ENCODE results near the gene ADAMTS8. TPM values are rescaled to one million over a fixed set of nuclear protein-coding genes. Genes with fewer than 3 reads are reported as not detected.

Gene ADAMTS8
- polyA plus RNA-seq, 2 donors, result 2.2 to 3.1 TPM

DNA sequence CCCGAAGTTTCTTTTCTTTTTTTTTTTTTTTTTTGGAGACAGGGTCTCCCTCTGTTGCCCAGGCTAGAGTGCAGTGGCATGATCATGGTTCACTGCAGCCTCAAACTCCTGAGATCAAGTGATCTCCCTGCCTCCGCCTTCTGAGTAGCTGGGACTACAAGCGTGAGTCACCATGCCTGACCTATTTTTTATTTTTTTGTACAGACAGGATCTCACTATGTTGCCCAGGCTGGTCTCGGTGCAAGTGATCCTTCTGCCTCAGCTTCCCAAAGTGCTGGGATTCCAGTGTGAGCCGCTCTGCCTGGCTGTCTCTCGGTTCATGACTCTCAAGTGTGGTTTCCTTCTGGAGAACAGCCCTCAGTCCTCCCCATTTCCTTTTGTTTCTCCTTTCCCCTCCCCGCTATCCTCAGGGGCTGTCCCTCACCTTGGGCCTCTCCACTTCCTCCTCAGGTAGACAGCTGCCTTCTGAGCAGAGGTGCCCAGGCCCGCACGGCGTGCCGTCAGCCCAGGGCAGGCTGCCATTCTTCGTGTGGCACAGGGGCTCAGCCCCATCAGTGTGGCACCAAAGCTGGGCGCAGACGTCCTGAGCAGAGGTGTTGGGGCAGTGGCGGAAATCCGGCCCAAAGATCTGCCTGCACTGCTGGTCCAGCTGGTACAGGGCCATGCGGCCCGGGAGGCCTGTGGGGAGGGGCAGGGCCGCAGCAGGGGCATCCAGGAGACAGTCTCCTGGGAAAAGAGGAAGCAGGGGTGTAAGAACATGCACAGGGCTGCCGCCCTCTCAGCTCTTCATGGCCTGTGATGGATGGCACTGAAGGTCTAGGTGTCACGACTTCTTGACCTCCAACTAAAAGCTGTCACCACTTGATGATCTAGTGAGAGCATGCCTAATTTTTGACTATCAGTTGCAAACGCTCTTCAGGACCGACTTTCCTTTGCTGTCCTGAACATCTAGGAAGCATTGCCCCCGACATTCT is 14.0 kb downstream of the ADAMTS8 start:
- Histone ChIP-seq H3K36me3 (ENCODE audit: control insufficient read depth in 2 of 2, insufficient read depth in 2 of 2, low read length in 1 of 2) (no peaks in the 10 kb centered on the region), H3K4me1 (ENCODE audit: control insufficient read depth in 2 of 2, insufficient read depth in 2 of 2, low read length in 1 of 2) (peaks cover 0 to 9% of the 10 kb centered on the region in 2 donors), H3K27ac (ENCODE audit: low read depth in 2 of 2, low read length in 1 of 2) (no peak overlapping the region), H3K9me3 (ENCODE audit: control insufficient read depth in 2 of 2, insufficient read depth in 1 of 2, low read depth in 1 of 2, low read length in 1 of 2) (no peaks in the 10 kb centered on the region), H3K4me3 (ENCODE audit: low read depth in 1 of 2, low read length in 2 of 2) (no peak overlapping the region), H3K27me3 (ENCODE audit: control insufficient read depth in 1 of 2, insufficient read depth in 2 of 2, low read length in 2 of 2) (no peaks in the 10 kb centered on the region)
- 50 to 53% methylated on average over 24 of the region's 24 CpGs for whole genome bisulfite sequencing, 2 donors

DNA sequence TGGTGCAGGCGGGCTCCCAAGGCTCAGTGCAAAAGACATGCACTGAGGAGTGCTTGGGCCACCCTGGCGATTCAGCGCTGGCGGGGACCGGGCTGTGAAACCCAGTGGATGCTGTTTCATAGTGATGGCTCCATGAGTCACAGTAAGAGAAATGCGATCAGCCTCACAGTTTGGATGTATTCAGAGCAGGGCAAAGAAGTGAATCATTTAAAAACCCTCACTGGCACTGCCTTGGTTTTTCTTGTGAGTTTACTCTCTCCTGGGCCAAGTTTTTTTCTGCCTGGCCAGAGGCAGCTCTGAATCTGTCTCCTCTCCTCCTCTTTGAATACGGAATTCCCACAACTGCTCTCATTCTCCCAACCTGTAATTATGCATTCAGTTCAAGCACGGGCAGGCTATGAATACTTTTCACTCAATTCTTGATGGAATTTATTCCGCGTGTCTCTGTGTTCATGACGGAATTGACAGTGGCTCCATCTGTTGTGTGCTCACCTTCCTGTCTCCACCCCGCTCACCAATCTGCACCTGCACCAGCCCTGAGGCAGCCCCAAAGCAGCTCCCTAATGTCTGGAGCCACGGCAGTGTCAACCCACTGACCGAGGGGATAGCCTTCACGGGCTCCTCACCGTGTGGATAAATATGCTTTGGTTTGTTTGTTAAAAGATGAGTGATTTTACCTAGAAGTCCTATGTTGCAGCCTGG is 14.9 kb downstream of the ADAMTS8 start:
- no peak overlapping the region for H3K4me3 ChIP-seq (ENCODE audit: low read depth in 1 of 2, low read length in 2 of 2)
- H3K36me3 ChIP-seq (ENCODE audit: control insufficient read depth in 2 of 2, insufficient read depth in 2 of 2, low read length in 1 of 2), result no peaks in the 10 kb centered on the region
- H3K9me3 ChIP-seq (ENCODE audit: control insufficient read depth in 2 of 2, insufficient read depth in 1 of 2, low read depth in 1 of 2, low read length in 1 of 2), result no peaks in the 10 kb centered on the region
- WGBS, 2 donors, result 48 to 62% methylated on average over 16 of the region's 16 CpGs
- peak overlapping the region in 1 of 2 donors; percentile 36 for H3K27ac ChIP-seq (ENCODE audit: low read depth in 2 of 2, low read length in 1 of 2)
- H3K4me1 ChIP-seq (ENCODE audit: control insufficient read depth in 2 of 2, insufficient read depth in 2 of 2, low read length in 1 of 2), result peaks cover 0 to 7% of the 10 kb centered on the region in 2 donors
- H3K27me3 ChIP-seq (ENCODE audit: control insufficient read depth in 1 of 2, insufficient read depth in 2 of 2, low read length in 2 of 2), result no peaks in the 10 kb centered on the region

GRCh38 chr11:130411223-130411622 is 17.2 kb downstream of the ADAMTS8 start:
- Histone ChIP-seq H3K9me3 (ENCODE audit: control insufficient read depth in 2 of 2, insufficient read depth in 1 of 2, low read depth in 1 of 2, low read length in 1 of 2) (no peaks in the 10 kb centered on the region), H3K36me3 (ENCODE audit: control insufficient read depth in 2 of 2, insufficient read depth in 2 of 2, low read length in 1 of 2) (no peaks in the 10 kb centered on the region), H3K4me3 (ENCODE audit: low read depth in 1 of 2, low read length in 2 of 2) (no peak overlapping the region), H3K27ac (ENCODE audit: low read depth in 2 of 2, low read length in 1 of 2) (no peak overlapping the region), H3K27me3 (ENCODE audit: control insufficient read depth in 1 of 2, insufficient read depth in 2 of 2, low read length in 2 of 2) (no peaks in the 10 kb centered on the region), H3K4me1 (ENCODE audit: control insufficient read depth in 2 of 2, insufficient read depth in 2 of 2, low read length in 1 of 2) (peaks cover 0 to 7% of the 10 kb centered on the region in 2 donors)
- WGBS, 2 donors, result 85 to 87% methylated on average over 11 of the region's 11 CpGs

GRCh38 chr11:130409594-130410388 is 18.6 kb downstream of the ADAMTS8 start:
- Histone ChIP-seq H3K4me1 (ENCODE audit: control insufficient read depth in 2 of 2, insufficient read depth in 2 of 2, low read length in 1 of 2) (peaks cover 0 to 7% of the 10 kb centered on the region in 2 donors), H3K9me3 (ENCODE audit: control insufficient read depth in 2 of 2, insufficient read depth in 1 of 2, low read depth in 1 of 2, low read length in 1 of 2) (no peaks in the 10 kb centered on the region), H3K36me3 (ENCODE audit: control insufficient read depth in 2 of 2, insufficient read depth in 2 of 2, low read length in 1 of 2) (no peaks in the 10 kb centered on the region), H3K27me3 (ENCODE audit: control insufficient read depth in 1 of 2, insufficient read depth in 2 of 2, low read length in 2 of 2) (no peaks in the 10 kb centered on the region), H3K4me3 (ENCODE audit: low read depth in 1 of 2, low read length in 2 of 2) (no peak overlapping the region), H3K27ac (ENCODE audit: low read depth in 2 of 2, low read length in 1 of 2) (no peak overlapping the region)
- WGBS, 2 donors, result 71 to 78% methylated on average over 7 of the region's 7 CpGs

DNA sequence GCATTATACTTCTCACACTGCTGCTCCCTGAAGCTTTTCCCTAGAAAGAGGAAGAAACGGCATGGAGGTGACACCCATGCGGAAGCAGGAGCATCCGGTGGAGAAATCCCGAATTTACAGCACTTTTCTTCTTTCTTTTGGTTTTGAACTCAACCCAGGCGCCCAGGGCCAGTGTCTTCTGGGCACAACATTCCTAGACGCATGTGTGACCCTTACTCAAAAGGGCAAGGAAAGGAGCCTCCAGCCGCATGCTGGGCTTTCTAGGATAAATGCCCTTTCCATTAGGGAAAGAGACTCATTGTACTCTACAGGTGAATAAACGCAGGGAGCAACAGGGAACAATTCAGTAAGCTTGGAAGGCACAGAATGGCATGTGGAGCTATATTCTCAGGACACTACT is 19.5 kb downstream of the ADAMTS8 start:
- no peak overlapping the region for H3K27ac ChIP-seq (ENCODE audit: low read depth in 2 of 2, low read length in 1 of 2)
- H3K27me3 ChIP-seq (ENCODE audit: control insufficient read depth in 1 of 2, insufficient read depth in 2 of 2, low read length in 2 of 2), result no peaks in the 10 kb centered on the region
- H3K4me3 ChIP-seq (ENCODE audit: low read depth in 1 of 2, low read length in 2 of 2), result no peak overlapping the region
- no peaks in the 10 kb centered on the region for H3K9me3 ChIP-seq (ENCODE audit: control insufficient read depth in 2 of 2, insufficient read depth in 1 of 2, low read depth in 1 of 2, low read length in 1 of 2)
- H3K4me1 ChIP-seq (ENCODE audit: control insufficient read depth in 2 of 2, insufficient read depth in 2 of 2, low read length in 1 of 2), result peaks cover 0 to 7% of the 10 kb centered on the region in 2 donors
- 86 to 88% methylated on average over 8 of the region's 8 CpGs for WGBS, 2 donors
- H3K36me3 ChIP-seq (ENCODE audit: control insufficient read depth in 2 of 2, insufficient read depth in 2 of 2, low read length in 1 of 2), result no peaks in the 10 kb centered on the region

- H3K36me3 ChIP-seq (ENCODE audit: control insufficient read depth in 2 of 2, insufficient read depth in 2 of 2, low read length in 1 of 2), result no peaks in the 10 kb centered on the region
- H3K9me3 ChIP-seq (ENCODE audit: control insufficient read depth in 2 of 2, insufficient read depth in 1 of 2, low read depth in 1 of 2, low read length in 1 of 2), result no peaks in the 10 kb centered on the region
- H3K4me1 ChIP-seq (ENCODE audit: control insufficient read depth in 2 of 2, insufficient read depth in 2 of 2, low read length in 1 of 2), result peaks cover 0 to 5% of the 10 kb centered on the region in 2 donors
- H3K4me3 ChIP-seq (ENCODE audit: low read depth in 1 of 2, low read length in 2 of 2), result no peak overlapping the region
- 79 to 85% methylated on average over 18 of the region's 18 CpGs for WGBS, 2 donors
- H3K27ac ChIP-seq (ENCODE audit: low read depth in 2 of 2, low read length in 1 of 2), result no peak overlapping the region
- H3K27me3 ChIP-seq (ENCODE audit: control insufficient read depth in 1 of 2, insufficient read depth in 2 of 2, low read length in 2 of 2), result no peaks in the 10 kb centered on the region
These were observed 20.0 kb downstream of the ADAMTS8 start for GRCh38 chr11:130408401-130408890.

DNA sequence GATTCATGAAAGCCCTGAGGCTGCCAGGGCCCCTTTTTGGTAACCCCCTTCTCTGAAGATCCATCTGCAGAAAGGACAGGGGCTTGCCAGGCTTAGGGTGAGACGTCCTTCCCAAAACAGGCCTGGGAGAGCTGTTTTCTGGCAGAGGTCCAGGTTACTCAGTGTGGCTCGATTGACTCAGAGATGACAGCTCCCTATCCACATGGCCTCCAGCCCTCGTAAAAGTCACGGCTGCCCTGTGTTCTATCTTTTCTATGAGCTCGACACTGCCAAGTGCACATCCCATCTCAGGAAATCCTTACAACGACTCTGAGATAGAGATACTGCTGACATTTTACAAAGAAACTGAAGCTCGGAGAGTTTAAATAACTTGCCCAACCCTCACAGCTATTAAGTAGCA is 20.4 kb downstream of the ADAMTS8 start:
- Histone ChIP-seq H3K4me3 (ENCODE audit: low read depth in 1 of 2, low read length in 2 of 2) (no peak overlapping the region), H3K27ac (ENCODE audit: low read depth in 2 of 2, low read length in 1 of 2) (no peak overlapping the region), H3K27me3 (ENCODE audit: control insufficient read depth in 1 of 2, insufficient read depth in 2 of 2, low read length in 2 of 2) (no peaks in the 10 kb centered on the region), H3K9me3 (ENCODE audit: control insufficient read depth in 2 of 2, insufficient read depth in 1 of 2, low read depth in 1 of 2, low read length in 1 of 2) (no peaks in the 10 kb centered on the region), H3K36me3 (ENCODE audit: control insufficient read depth in 2 of 2, insufficient read depth in 2 of 2, low read length in 1 of 2) (no peaks in the 10 kb centered on the region), H3K4me1 (ENCODE audit: control insufficient read depth in 2 of 2, insufficient read depth in 2 of 2, low read length in 1 of 2) (peaks cover 0 to under 1% of the 10 kb centered on the region in 2 donors)
- 39 to 47% methylated on average over 7 of the region's 7 CpGs for WGBS, 2 donors

DNA sequence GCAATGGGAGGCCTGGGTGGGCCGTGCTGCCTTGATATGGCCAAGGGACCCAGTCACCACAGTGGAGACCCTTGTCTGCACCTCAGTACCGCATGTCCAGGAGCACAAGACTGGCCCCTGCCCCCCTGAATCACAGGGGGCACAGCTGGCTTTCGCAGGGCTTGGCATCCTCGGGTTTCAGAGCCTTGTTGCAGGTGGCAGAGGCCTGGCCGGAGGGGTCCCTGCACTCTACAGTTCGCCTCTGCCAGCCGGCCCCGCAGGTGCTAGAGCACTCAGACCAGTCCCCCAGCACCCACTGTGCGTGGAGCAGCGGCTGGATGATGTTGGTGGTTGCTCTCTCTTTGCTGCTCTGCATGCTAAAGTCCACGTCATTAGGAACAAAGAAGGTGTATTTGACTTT is 23.0 kb downstream of the ADAMTS8 start:
- Histone ChIP-seq H3K27me3 (ENCODE audit: control insufficient read depth in 1 of 2, insufficient read depth in 2 of 2, low read length in 2 of 2) (no peaks in the 10 kb centered on the region), H3K27ac (ENCODE audit: low read depth in 2 of 2, low read length in 1 of 2) (no peak overlapping the region), H3K4me1 (ENCODE audit: control insufficient read depth in 2 of 2, insufficient read depth in 2 of 2, low read length in 1 of 2) (no peaks in the 10 kb centered on the region), H3K4me3 (ENCODE audit: low read depth in 1 of 2, low read length in 2 of 2) (no peak overlapping the region), H3K9me3 (ENCODE audit: control insufficient read depth in 2 of 2, insufficient read depth in 1 of 2, low read depth in 1 of 2, low read length in 1 of 2) (no peaks in the 10 kb centered on the region), H3K36me3 (ENCODE audit: control insufficient read depth in 2 of 2, insufficient read depth in 2 of 2, low read length in 1 of 2) (no peaks in the 10 kb centered on the region)
- WGBS, 2 donors, result 91 to 94% methylated on average over 11 of the region's 11 CpGs

DNA sequence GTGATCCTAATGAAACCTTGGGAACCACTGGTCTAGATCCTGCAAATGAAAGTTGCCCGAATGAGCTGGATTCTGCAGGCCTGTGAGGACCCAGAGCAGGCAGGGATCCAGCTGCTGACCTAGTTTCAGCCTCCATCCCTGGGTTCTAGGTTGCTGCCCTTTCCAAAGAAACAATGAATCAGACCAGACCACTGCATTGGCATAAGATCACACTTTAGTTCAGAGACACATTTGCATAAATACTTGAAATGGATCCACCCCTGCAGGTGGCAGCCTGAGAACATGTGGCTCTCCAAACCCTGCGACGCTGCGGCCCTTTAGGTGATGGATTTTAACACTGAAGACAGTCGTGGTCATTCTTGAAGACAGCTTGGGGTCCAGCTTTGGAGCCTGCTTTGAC is 23.7 kb downstream of the ADAMTS8 start:
- no peaks in the 10 kb centered on the region for H3K27me3 ChIP-seq (ENCODE audit: control insufficient read depth in 1 of 2, insufficient read depth in 2 of 2, low read length in 2 of 2)
- no peak overlapping the region for H3K27ac ChIP-seq (ENCODE audit: low read depth in 2 of 2, low read length in 1 of 2)
- no peaks in the 10 kb centered on the region for H3K9me3 ChIP-seq (ENCODE audit: control insufficient read depth in 2 of 2, insufficient read depth in 1 of 2, low read depth in 1 of 2, low read length in 1 of 2)
- no peak overlapping the region for H3K4me3 ChIP-seq (ENCODE audit: low read depth in 1 of 2, low read length in 2 of 2)
- no peaks in the 10 kb centered on the region for H3K4me1 ChIP-seq (ENCODE audit: control insufficient read depth in 2 of 2, insufficient read depth in 2 of 2, low read length in 1 of 2)
- no peaks in the 10 kb centered on the region for H3K36me3 ChIP-seq (ENCODE audit: control insufficient read depth in 2 of 2, insufficient read depth in 2 of 2, low read length in 1 of 2)
- 78 to 81% methylated on average over 5 of the region's 5 CpGs for WGBS, 2 donors
